Measurements from ENCODE around the gene NIM1K.

GRCh38 chr5:43236653-43237355 is 44.8 kb downstream of the NIM1K start:
- TF ChIP-seq CTCF (tag by site-specific recombination; IDR thresholded peaks at IDR 0.05) (no peak), ZNF548 (tag by site-specific recombination; IDR thresholded peaks at IDR 0.05) (no peak), ZBTB49 (tag by site-specific recombination; IDR thresholded peaks at IDR 0.05; ENCODE audit: low read depth) (no peak), ZNF398 (tag by site-specific recombination; IDR thresholded peaks at IDR 0.05) (no peak), ZNF707 (tag by site-specific recombination; IDR thresholded peaks at IDR 0.05) (no peak), ZBTB8A (tag by site-specific recombination; IDR thresholded peaks at IDR 0.05) (no peak), ZNF324 (tag by site-specific recombination; IDR thresholded peaks at IDR 0.05) (no peak), MYNN (tag by site-specific recombination; IDR thresholded peaks at IDR 0.05; ENCODE audit: borderline replicate concordance) (no peak), ZNF843 (tag by site-specific recombination; IDR thresholded peaks at IDR 0.05) (no peak), ZBTB7A (tag by site-specific recombination; IDR thresholded peaks at IDR 0.05; ENCODE audit: low read depth) (no peak), ZNF211 (tag by site-specific recombination; IDR thresholded peaks at IDR 0.05; ENCODE audit: low read depth) (no peak), ZNF266 (tag by site-specific recombination; IDR thresholded peaks at IDR 0.05; ENCODE audit: low read depth) (no peak)
